Keratinocyte (primary cell): ENCODE results near the gene PAGE1. TPM values are rescaled to one million over a fixed set of nuclear protein-coding genes. Genes with fewer than 3 reads are reported as not detected.

Source experiments
- DNase-seq: peaks from one replicate; pipeline ENCODE4 v3.0.0-alpha.2; 2011; ENCODE audit warnings: low read depth, missing footprints, low spot score
- FAIRE-seq: peaks from 2 replicates; lab custom pipeline; 2011; peaks lifted over from hg19 to GRCh38; lab: Jason Lieb, UNC
- H2AFZ ChIP-seq: 2 replicates; pipeline ENCODE4 v1.6.0; 2012; ENCODE audit warnings: low read length, control low read depth, inconsistent platforms; ENCODE audit not compliant: control insufficient read depth
- H3K27ac ChIP-seq: 2 replicates; pipeline ENCODE4 v1.5.1; 2011; ENCODE audit warnings: low read length; ENCODE audit not compliant: control insufficient read depth, insufficient read depth
- H3K27me3 ChIP-seq: 3 replicates; pipeline ENCODE4 v1.6.0; 2011; ENCODE audit warnings: low read length; ENCODE audit not compliant: control insufficient read depth, insufficient read depth; ENCODE audit errors: extremely low read depth
- H3K36me3 ChIP-seq, 2 experiments: 2 replicates in 1 of 2; 3 replicates in 1 of 2; pipeline ENCODE4 v1.5.1; 2011; ENCODE audit warnings: low read length in 2 of 2, mild to moderate bottlenecking in 1 of 2; ENCODE audit not compliant: control insufficient read depth in 2 of 2, insufficient read depth in 2 of 2; ENCODE audit errors: extremely low read depth in 1 of 2
- H3K4me1 ChIP-seq: 3 replicates; pipeline ENCODE4 v1.5.1; 2011; ENCODE audit warnings: low read length; ENCODE audit not compliant: control insufficient read depth, insufficient read depth; ENCODE audit errors: extremely low read depth
- H3K4me2 ChIP-seq: 3 replicates; pipeline ENCODE4 v1.6.0; 2011; ENCODE audit warnings: low read depth, low read length; ENCODE audit not compliant: control insufficient read depth, insufficient read depth; ENCODE audit errors: extremely low read depth
- H3K4me3 ChIP-seq, 3 experiments: fragments of 200-600 bp in 1 of 3; sonication (generic) in 1 of 3; 2 replicates in 2 of 3; 3 replicates in 1 of 3; pipeline ENCODE4 v1.5.1; 2011 to 2016; ENCODE audit warnings: low read length in 3 of 3, mild to moderate bottlenecking in 3 of 3, control low read depth in 2 of 3, inconsistent platforms in 1 of 3, low read depth in 1 of 3, mixed read lengths in 1 of 3, mixed run types in 1 of 3, moderate library complexity in 1 of 3; ENCODE audit not compliant: control insufficient read depth in 2 of 3, insufficient read depth in 2 of 3; ENCODE audit errors: extremely low read depth in 1 of 3
- H3K79me2 ChIP-seq: 2 replicates; pipeline ENCODE4 v1.6.0; 2012; ENCODE audit warnings: low read length; ENCODE audit not compliant: control insufficient read depth, insufficient read depth
- H3K9ac ChIP-seq: 3 replicates; pipeline ENCODE4 v1.6.0; 2011; ENCODE audit warnings: low read length; ENCODE audit not compliant: control insufficient read depth, insufficient read depth; ENCODE audit errors: extremely low read depth
- H3K9me1 ChIP-seq: 3 replicates; pipeline ENCODE4 v1.6.0; 2011; ENCODE audit warnings: low read length; ENCODE audit not compliant: control insufficient read depth, insufficient read depth; ENCODE audit errors: extremely low read depth
- H3K9me3 ChIP-seq: 2 replicates; pipeline ENCODE4 v1.5.1; 2012; ENCODE audit warnings: low read depth, low read length; ENCODE audit not compliant: control insufficient read depth
- H4K20me1 ChIP-seq: 3 replicates; pipeline ENCODE4 v1.6.0; 2011; ENCODE audit warnings: low read length; ENCODE audit not compliant: control insufficient read depth, insufficient read depth; ENCODE audit errors: extremely low read depth
- CTCF ChIP-seq, 3 experiments: IDR thresholded peaks in 1 of 3; conservative IDR thresholded peaks in 1 of 3; optimal IDR thresholded peaks in 1 of 3; 2 replicates in 2 of 3; 3 replicates in 1 of 3; pipeline versions ENCODE3 to v1.5.1; 2011; ENCODE audit warnings: low read length in 3 of 3, mild to moderate bottlenecking in 3 of 3, moderate library complexity in 2 of 3, control low read depth in 1 of 3, inconsistent platforms in 1 of 3; ENCODE audit not compliant: insufficient read depth in 2 of 3; ENCODE audit errors: extremely low read depth in 1 of 3
- EZH2 ChIP-seq: IDR thresholded peaks from one replicate; pipeline ENCODE4 v1.6.1; 2012; ENCODE audit warnings: inconsistent platforms, mild to moderate bottlenecking, low read length, moderate library complexity
- dilution Hi-C: fragments of 300-500 bp; cut with MboI; formaldehyde crosslinking; loops from one replicate; pipeline ENCODE4 v1.7.0; 2020; ENCODE audit warnings: low sequenced_read_pairs; ENCODE audit not compliant: extremely low pct_ligation_motif_present
- polyA plus RNA-seq, 5 experiments: library from polyadenylated mRNA; depleted of rRNA in 3 of 5; stranded (reverse) in 3 of 5; stranded (forward) in 1 of 5; unstranded in 1 of 5; fragments of >200 nt; gene quantifications; 1 replicate in 1 of 5; 2 replicates in 3 of 5; 3 replicates in 1 of 5; pipeline versions ENCODE4 v1.2.1 to v1.2.3, GENCODE V29; 2011 to 2012; ENCODE audit warnings: missing spikeins in 2 of 5, low read depth in 1 of 5, low replicate concordance in 1 of 5

PAGE1 gene
- polyA plus RNA-seq, 1 donor (not counting 4 experiments of a cell fraction or from before 2014, with no cell fraction given) = not detected

DNA sequence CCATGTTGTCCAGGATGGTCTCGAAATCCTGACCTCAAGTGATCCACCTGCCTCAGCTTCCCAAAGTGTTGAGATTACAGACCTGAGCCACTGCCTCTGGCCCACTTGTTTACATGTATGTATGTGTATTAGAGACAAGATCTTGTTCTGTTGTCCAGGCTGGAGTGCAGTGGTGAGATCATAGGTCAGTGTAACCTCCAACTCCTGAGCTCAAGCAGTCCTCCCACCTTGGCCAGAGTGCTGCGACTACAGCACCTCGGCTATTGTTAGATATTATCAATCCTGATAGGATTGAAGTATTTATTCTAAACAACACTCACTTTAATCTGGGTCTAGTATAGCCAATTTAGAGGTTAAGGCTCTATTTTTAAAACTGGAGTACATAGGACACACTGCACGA lies 36.0 kb downstream of the PAGE1 start:
- FAIRE-seq (no peak), DNase-seq (no peak)
- Histone ChIP-seq H3K27ac (no peak overlapping the region), H3K9me3 (no peaks in the 10 kb centered on the region), H3K36me3 (no peaks in the 10 kb centered on the region), H3K79me2 (no peaks in the 10 kb centered on the region), H3K27me3 (no peaks in the 10 kb centered on the region), H3K4me1 (no peaks in the 10 kb centered on the region), H3K9ac (no peak overlapping the region), H4K20me1 (no peaks in the 10 kb centered on the region), H3K4me2 (no peak overlapping the region), H2AFZ (no peak overlapping the region), H3K9me1 (no peaks in the 10 kb centered on the region), H3K4me3 (no peak overlapping the region)
- no peak for TF ChIP-seq EZH2
- no peak for TF ChIP-seq CTCF (optimal IDR thresholded peaks at IDR 0.05 in 1 of 3, IDR thresholded peaks at IDR 0.05 in 1 of 3, conservative IDR thresholded peaks at IDR 0.05 in 1 of 3; ENCODE audit: extremely low read depth in 1 of 3, insufficient read depth in 2 of 3, low read length in 3 of 3)
- dilution Hi-C loops = no loop called here

DNA sequence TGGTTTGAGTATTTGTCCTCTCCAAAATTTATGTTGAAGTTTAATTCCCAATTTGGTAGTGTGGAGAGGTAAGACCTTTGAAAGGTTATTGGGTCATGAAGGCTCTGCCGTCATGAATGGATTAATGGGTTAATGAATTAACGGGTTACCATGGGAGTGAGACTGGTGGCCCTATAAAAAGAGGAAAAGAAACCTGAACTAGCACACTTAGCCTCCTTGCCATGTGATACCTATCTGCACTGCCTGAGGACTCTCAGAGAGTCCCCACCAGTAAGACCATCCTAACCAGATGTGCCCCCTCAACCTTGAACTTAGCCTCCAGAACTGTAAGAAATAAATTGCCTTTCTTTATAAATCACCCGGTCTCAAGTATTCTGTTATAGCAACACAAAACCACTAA lies 39.3 kb downstream of the PAGE1 start:
- Histone ChIP-seq H3K4me3 (no peak overlapping the region), H4K20me1 (no peaks in the 10 kb centered on the region)

More for the DNA sequence above, 39.3 kb downstream of the PAGE1 start:
- Histone ChIP-seq H3K4me1 (no peaks in the 10 kb centered on the region), H2AFZ (no peak overlapping the region), H3K9me3 (no peaks in the 10 kb centered on the region), H3K27ac (no peak overlapping the region), H3K4me2 (no peak overlapping the region), H3K36me3 (no peaks in the 10 kb centered on the region), H3K79me2 (no peaks in the 10 kb centered on the region), H3K27me3 (no peaks in the 10 kb centered on the region), H3K9me1 (no peaks in the 10 kb centered on the region), H3K9ac (no peak overlapping the region)
- DNase-seq (no peak), FAIRE-seq (no peak)
- dilution Hi-C loops = no loop called here
- TF ChIP-seq CTCF (optimal IDR thresholded peaks at IDR 0.05 in 1 of 3, IDR thresholded peaks at IDR 0.05 in 1 of 3, conservative IDR thresholded peaks at IDR 0.05 in 1 of 3; ENCODE audit: extremely low read depth in 1 of 3, insufficient read depth in 2 of 3, low read length in 3 of 3) = no peak
- no peak for TF ChIP-seq EZH2
